Neural cell (in vitro differentiated cells): Measurements from ENCODE around the gene GIMAP2.

Experiments used
- CTCF ChIP-seq: fragments of 450-650 bp; IDR thresholded peaks from 2 replicates; pipeline ENCODE4 v1.5.1; 2014; ENCODE audit warnings: antibody characterized with exemption, mild to moderate bottlenecking, moderate library complexity; ENCODE audit not compliant: poor library complexity, severe bottlenecking
- EP300 ChIP-seq: fragments of 450-650 bp; conservative IDR thresholded peaks from 2 replicates; pipeline ENCODE4 v1.6.1; 2014; ENCODE audit warnings: antibody characterized with exemption, mild to moderate bottlenecking, moderate library complexity; ENCODE audit not compliant: poor library complexity, severe bottlenecking
- EZH2 ChIP-seq: fragments of 200-600, 300-800 bp; shearing (Covaris generic), sonication (generic); IDR thresholded peaks from 2 replicates; pipeline ENCODE4 v1.6.1; 2014; ENCODE audit warnings: antibody characterized with exemption, low read length, borderline replicate concordance, mild to moderate bottlenecking; ENCODE audit not compliant: insufficient read depth, poor library complexity, severe bottlenecking
- MXI1 ChIP-seq: fragments of 450-650 bp; conservative IDR thresholded peaks from 2 replicates; pipeline ENCODE4 v1.6.1; 2014; ENCODE audit warnings: antibody characterized with exemption, mild to moderate bottlenecking; ENCODE audit not compliant: poor library complexity, severe bottlenecking
- POLR2AphosphoS5 ChIP-seq: IDR thresholded peaks from 2 replicates; pipeline ENCODE4 v1.6.1; 2012
- RAD21 ChIP-seq: fragments of 450-650 bp; conservative IDR thresholded peaks from 2 replicates; pipeline ENCODE4 v1.6.1; 2014; ENCODE audit warnings: antibody characterized with exemption, mild to moderate bottlenecking, moderate library complexity
- REST ChIP-seq: IDR thresholded peaks from 2 replicates; pipeline ENCODE4 v1.6.1; 2012; ENCODE audit warnings: borderline replicate concordance
- SMC3 ChIP-seq: fragments of 450-650 bp; conservative IDR thresholded peaks from 2 replicates; pipeline ENCODE4 v1.6.1; 2014; ENCODE audit warnings: antibody characterized with exemption, mild to moderate bottlenecking, moderate library complexity; ENCODE audit not compliant: poor library complexity
- TAF1 ChIP-seq: IDR thresholded peaks from 2 replicates; pipeline ENCODE4 v1.6.1; 2012; ENCODE audit warnings: low read depth

GRCh38 chr7:150721970-150722373 lies 36.5 kb downstream of the GIMAP2 start:
- TF ChIP-seq EP300 (no peak), CTCF (no peak), EZH2 (no peak), POLR2AphosphoS5 (no peak), TAF1 (no peak), REST (no peak), MXI1 (no peak), RAD21 (no peak), SMC3 (no peak)
